Measurements from ENCODE around the gene TMEM273. TPM values are rescaled to one million over a fixed set of nuclear protein-coding genes. Genes with fewer than 3 reads are reported as not detected.

Gene TMEM273
- total and polyA plus RNA-seq, 10 of the 15 experiments (the other 5 are each of a cell fraction or from before 2014, with no cell fraction given), result 10.3 to 46.3 (median 26.4) TPM

GRCh38 chr10:49115796-49116508 lies 72.2 kb downstream of the TMEM273 start (continued):
- no peak for TF ChIP-seq RAD51 (IDR thresholded peaks at IDR 0.05)
- TF ChIP-seq SRF (IDR thresholded peaks at IDR 0.05; ENCODE audit: low read depth in 2 of 2, low read length in 2 of 2), result no peak
- TF ChIP-seq YBX1 (IDR thresholded peaks at IDR 0.05), result no peak
- TF ChIP-seq RB1 (IDR thresholded peaks at IDR 0.05; ENCODE audit: borderline replicate concordance), result no peak
- no peak for TF ChIP-seq POU2F2 (IDR thresholded peaks at IDR 0.05; ENCODE audit: borderline replicate concordance, low read depth, low read length)
- TF ChIP-seq TCF12 (IDR thresholded peaks at IDR 0.05; ENCODE audit: low read depth, low read length), result no peak
- TF ChIP-seq ETV6 (conservative IDR thresholded peaks at IDR 0.05 in 1 of 2, IDR thresholded peaks at IDR 0.05 in 1 of 2; ENCODE audit: borderline replicate concordance in 1 of 2, low read depth in 1 of 2), result no peak
- no peak for TF ChIP-seq SREBF2 (IDR thresholded peaks at IDR 0.05; ENCODE audit: low read length)
- TF ChIP-seq PRDM15 (CRISPR knock-in tag; IDR thresholded peaks at IDR 0.05), result no peak
- TF ChIP-seq CBX5 (IDR thresholded peaks at IDR 0.05; ENCODE audit: low read depth), result no peak
- TF ChIP-seq IKZF2 (IDR thresholded peaks at IDR 0.05), result peak; percentile 38 to 44; a peak in 2 of 4 replicates
- 0 out of 2 replicates have a peak, but pooled peaks have one; percentile 30 for TF ChIP-seq TCF7 (IDR thresholded peaks at IDR 0.05; ENCODE audit: borderline replicate concordance)
- TF ChIP-seq RUNX3 (IDR thresholded peaks at IDR 0.05; ENCODE audit: low read length), result peak; percentile 54
- no peak for TF ChIP-seq ATF7 (IDR thresholded peaks at IDR 0.05; ENCODE audit: low read depth)
- no peak for TF ChIP-seq RELA (IDR thresholded peaks at IDR 0.05; ENCODE audit: borderline replicate concordance, partially characterized antibody)
- TF ChIP-seq E4F1 (IDR thresholded peaks at IDR 0.05; ENCODE audit: borderline replicate concordance, partially characterized antibody), result no peak
- no peak for TF ChIP-seq HDGF (IDR thresholded peaks at IDR 0.05)
- TF ChIP-seq LARP7 (IDR thresholded peaks at IDR 0.05), result no peak
- no peak for TF ChIP-seq NFYB (IDR thresholded peaks at IDR 0.05; ENCODE audit: insufficient read depth, low read depth, low read length)
- TF ChIP-seq PBX3 (IDR thresholded peaks at IDR 0.05; ENCODE audit: insufficient replicate concordance, low read depth, low read length), result peak; percentile 37

All from GM12878 (cell line).